GM23338 (cell line): ENCODE data around the gene NPHP4. TPM values are rescaled to one million over a fixed set of nuclear protein-coding genes. Genes with fewer than 3 reads are reported as not detected.
A peak's percentile ranks its signal among the peaks of the same experiment; 100 is the strongest.

ENCODE experiments used
- ATAC-seq: fragments of 200-7000 bp; cut with Tn5 transposase; 3 replicates; pipeline ENCODE4 v1.9.1; 2020
- DNase-seq: peaks from one replicate; pipeline ENCODE4 v3.0.0-alpha.2; 2015; ENCODE audit warnings: low spot score
- H2AFZ ChIP-seq: fragments of 200-600 bp; sonication (generic); 2 replicates; pipeline ENCODE4 v1.8.0; 2016; ENCODE audit warnings: antibody characterized with exemption, mild to moderate bottlenecking, moderate library complexity
- H3F3A ChIP-seq: fragments of 200-600 bp; sonication (generic); replicated peaks from 2 replicates; pipeline ENCODE4 v1.8.0; 2017; ENCODE audit warnings: antibody characterized with exemption, mixed run types, low read depth
- H3K27ac ChIP-seq: fragments of 200-600 bp; sonication (generic); 2 replicates; pipeline ENCODE4 v1.6.1; 2016; ENCODE audit warnings: low read depth
- H3K27me3 ChIP-seq: fragments of 200-600 bp; sonication (generic); 2 replicates; pipeline ENCODE4 v1.8.0; 2016; ENCODE audit warnings: mild to moderate bottlenecking, mixed run types, moderate library complexity; ENCODE audit not compliant: insufficient read depth
- H3K36me3 ChIP-seq: fragments of 200-600 bp; sonication (generic); 2 replicates; pipeline ENCODE4 v1.8.0; 2016; ENCODE audit warnings: mild to moderate bottlenecking; ENCODE audit not compliant: insufficient read depth
- H3K4me1 ChIP-seq: fragments of 200-600 bp; sonication (generic); 2 replicates; pipeline ENCODE4 v1.8.0; 2016; ENCODE audit warnings: mild to moderate bottlenecking, moderate library complexity; ENCODE audit not compliant: insufficient read depth
- H3K4me2 ChIP-seq: fragments of 200-600 bp; sonication (generic); 2 replicates; pipeline ENCODE4 v1.7.1; 2017; ENCODE audit warnings: mixed run types
- H3K4me3 ChIP-seq: fragments of 200-600 bp; sonication (generic); 2 replicates; pipeline ENCODE4 v1.6.1; 2016; ENCODE audit warnings: mixed run types
- H3K79me2 ChIP-seq: fragments of 200-600 bp; sonication (generic); replicated peaks from 2 replicates; pipeline ENCODE4 v1.8.0; 2017; ENCODE audit warnings: mild to moderate bottlenecking; ENCODE audit not compliant: insufficient read depth
- H3K9me2 ChIP-seq: fragments of 200-600 bp; sonication (generic); 2 replicates; pipeline ENCODE4 v1.8.0; 2017; ENCODE audit not compliant: insufficient read depth
- H4K20me1 ChIP-seq: fragments of 200-600 bp; sonication (generic); replicated peaks from 2 replicates; pipeline ENCODE4 v1.8.0; 2017; ENCODE audit warnings: mild to moderate bottlenecking; ENCODE audit not compliant: insufficient read depth
- H3K27ac Mint-ChIP-seq: 2 replicates; pipeline ENCODE4 v1.8.0; 2020; ENCODE audit warnings: inconsistent platforms, mild to moderate bottlenecking, moderate library complexity, mixed read lengths
- H3K27me3 Mint-ChIP-seq: 3 replicates; pipeline ENCODE4 v1.8.0; 2022; ENCODE audit warnings: low read depth, mild to moderate bottlenecking, moderate library complexity, mixed read lengths, inconsistent platforms; ENCODE audit not compliant: insufficient read depth, poor library complexity
- H3K36me3 Mint-ChIP-seq: 3 replicates; pipeline ENCODE4 v1.8.0; 2021; ENCODE audit warnings: low read depth, mild to moderate bottlenecking, inconsistent platforms, moderate library complexity, mixed read lengths
- H3K4me1 Mint-ChIP-seq: 3 replicates; pipeline ENCODE4 v1.8.0; 2020; ENCODE audit warnings: mild to moderate bottlenecking, inconsistent platforms, mixed read lengths
- H3K4me3 Mint-ChIP-seq: 3 replicates; pipeline ENCODE4 v1.8.0; 2021; ENCODE audit warnings: moderate library complexity, mild to moderate bottlenecking, inconsistent platforms, mixed read lengths
- H3K9me3 Mint-ChIP-seq: 3 replicates; pipeline ENCODE4 v1.8.0; 2020; ENCODE audit warnings: moderate library complexity, mild to moderate bottlenecking, inconsistent platforms, mixed read lengths
- EZH2 ChIP-seq: fragments of 200-600 bp; sonication (generic); IDR thresholded peaks from one replicate; pipeline ENCODE4 v1.8.0; 2017; ENCODE audit warnings: antibody characterized with exemption, mild to moderate bottlenecking, low read depth; ENCODE audit not compliant: unreplicated experiment
- EZH2phosphoT487 ChIP-seq: fragments of 200-600 bp; sonication (generic); IDR thresholded peaks from one replicate; pipeline ENCODE4 v1.8.1; 2018; ENCODE audit warnings: antibody characterized with exemption; ENCODE audit not compliant: unreplicated experiment
- NANOG ChIP-seq: IDR thresholded peaks from 2 replicates; pipeline ENCODE4 v1.6.1; 2016; ENCODE audit warnings: antibody characterized with exemption, borderline replicate concordance
- POLR2AphosphoS5 ChIP-seq: IDR thresholded peaks from 2 replicates; pipeline ENCODE4 v1.6.1; 2016; ENCODE audit warnings: antibody characterized with exemption, low read depth
- STAT1 ChIP-seq: IDR thresholded peaks from one replicate; pipeline ENCODE4 v1.6.1; 2016; ENCODE audit warnings: antibody characterized with exemption; ENCODE audit not compliant: unreplicated experiment
- ZNF331 ChIP-seq: fragments of 250-450 bp; sonication (Bioruptor Pico); IDR thresholded peaks from 2 replicates; pipeline ENCODE4 v1.5.0; 2020; ENCODE audit warnings: low read depth, mild to moderate bottlenecking, moderate library complexity
- polyA plus RNA-seq: library from polyadenylated mRNA; unstranded; fragments of >200 nt; fragmentation: Nextera tagmentation; extraction: Ambion mirVana; gene quantifications from 2 replicates; pipeline ENCODE4 v1.2.1, GENCODE V29; 2016
- total RNA-seq: library from RNA; depleted of rRNA; stranded (reverse); fragments of >200 nt; shearing (Covaris generic); gene quantifications from 2 replicates; pipeline ENCODE4 v1.2.3, GENCODE V29; 2014
- TF ChIP-seq, protein P1 (sequence below): fragments of 250-450 bp; sonication (Bioruptor Pico); IDR thresholded peaks from 2 replicates; pipeline ENCODE4 v1.5.0; 2020; ENCODE audit warnings: mild to moderate bottlenecking, moderate library complexity
- TF ChIP-seq, protein P2 (sequence below), 2 experiments: fragments of 200-600 bp in 1 of 2; sonication (generic) in 1 of 2; conservative IDR thresholded peaks; 2 replicates each; pipeline versions ENCODE4 v1.5.1 to v1.6.1; 2016 to 2017; ENCODE audit warnings: antibody characterized with exemption in 2 of 2, low read depth in 2 of 2, mild to moderate bottlenecking in 2 of 2, moderate library complexity in 1 of 2

Gene NPHP4
- total and polyA plus RNA-seq, 2 experiments from 2014 or later, result 2.5 to 12.4 TPM

DNA sequence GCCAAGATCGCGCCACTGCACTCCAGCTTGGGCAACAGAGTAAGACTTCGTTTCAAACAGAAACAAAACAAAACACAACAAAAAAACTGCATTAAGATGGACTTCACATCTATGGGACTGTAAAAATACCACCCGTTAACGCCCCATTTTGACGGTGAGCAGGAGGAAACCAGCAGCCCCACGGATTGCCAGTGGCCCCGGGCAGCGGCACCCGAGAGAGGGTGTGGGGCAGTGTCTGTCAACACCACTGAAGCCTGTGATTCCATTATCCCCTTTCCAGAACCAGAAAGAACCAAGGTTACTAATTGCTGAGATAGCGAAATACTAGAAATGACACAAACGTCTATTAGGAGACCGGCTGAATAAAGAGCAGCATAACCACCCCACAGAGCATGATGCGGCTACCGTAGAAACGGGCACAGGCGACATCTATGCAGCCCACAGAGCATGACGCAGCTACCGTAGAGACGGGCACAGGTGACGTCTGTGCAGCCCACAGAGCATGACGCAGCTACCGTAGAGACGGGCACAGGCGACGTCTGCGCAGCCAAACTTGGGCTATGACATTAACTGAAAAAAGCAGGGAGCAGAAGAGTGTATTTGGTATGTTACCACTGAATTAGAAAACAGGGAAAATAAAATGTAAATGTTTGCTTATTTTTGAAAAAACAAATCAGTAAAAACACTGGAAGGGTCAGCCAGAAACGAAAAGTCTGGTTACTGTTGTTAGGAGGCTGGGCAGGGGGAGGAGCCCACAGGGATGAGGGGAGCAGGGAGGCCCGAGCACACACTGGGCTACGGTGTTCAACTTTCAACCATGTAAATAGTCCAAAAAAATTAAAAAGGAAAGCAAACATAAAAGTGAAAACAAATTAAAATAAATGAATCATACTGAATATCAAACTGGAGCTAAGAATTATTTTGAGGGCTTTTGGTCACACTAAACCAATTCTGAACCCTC lies 96.5 kb downstream of the NPHP4 start:
- H3K36me3 ChIP-seq, result no peaks in the 10 kb centered on the region
- Mint-ChIP-seq H3K27me3 (peaks cover 5% of the 10 kb centered on the region), H3K4me1 (peaks cover 31% of the 10 kb centered on the region), H3K27ac (peak overlapping the region; percentile 86), H3K4me3 (peak overlapping the region; percentile 49), H3K9me3 (peaks cover 8% of the 10 kb centered on the region; the same call in 2 of the 3 replicates), H3K36me3 (peaks cover 27% of the 10 kb centered on the region)
- H3K27me3 ChIP-seq, result no peaks in the 10 kb centered on the region
- no peaks in the 10 kb centered on the region for H3F3A ChIP-seq
- peaks cover 21% of the 10 kb centered on the region for H3K4me1 ChIP-seq
- ATAC-seq (no peak), DNase-seq (no peak)
- no peak overlapping the region for H3K4me3 ChIP-seq
- no peak overlapping the region for H2AFZ ChIP-seq
- H3K9me2 ChIP-seq, result 0 out of 2 replicates have a peak, but pooled peaks cover 4% of the 10 kb centered on the region
- H3K4me2 ChIP-seq, result peak overlapping the region; percentile 16
- H3K27ac ChIP-seq, result no peak overlapping the region
- H4K20me1 ChIP-seq, result no peaks in the 10 kb centered on the region
- no peaks in the 10 kb centered on the region for H3K79me2 ChIP-seq
- TF ChIP-seq POLR2AphosphoS5 (no peak), EZH2phosphoT487 (no peak), EZH2 (no peak), STAT1 (no peak), NANOG (no peak), ZNF331 (CRISPR knock-in tag) (no peak)
- TF ChIP-seq, protein P1, sequence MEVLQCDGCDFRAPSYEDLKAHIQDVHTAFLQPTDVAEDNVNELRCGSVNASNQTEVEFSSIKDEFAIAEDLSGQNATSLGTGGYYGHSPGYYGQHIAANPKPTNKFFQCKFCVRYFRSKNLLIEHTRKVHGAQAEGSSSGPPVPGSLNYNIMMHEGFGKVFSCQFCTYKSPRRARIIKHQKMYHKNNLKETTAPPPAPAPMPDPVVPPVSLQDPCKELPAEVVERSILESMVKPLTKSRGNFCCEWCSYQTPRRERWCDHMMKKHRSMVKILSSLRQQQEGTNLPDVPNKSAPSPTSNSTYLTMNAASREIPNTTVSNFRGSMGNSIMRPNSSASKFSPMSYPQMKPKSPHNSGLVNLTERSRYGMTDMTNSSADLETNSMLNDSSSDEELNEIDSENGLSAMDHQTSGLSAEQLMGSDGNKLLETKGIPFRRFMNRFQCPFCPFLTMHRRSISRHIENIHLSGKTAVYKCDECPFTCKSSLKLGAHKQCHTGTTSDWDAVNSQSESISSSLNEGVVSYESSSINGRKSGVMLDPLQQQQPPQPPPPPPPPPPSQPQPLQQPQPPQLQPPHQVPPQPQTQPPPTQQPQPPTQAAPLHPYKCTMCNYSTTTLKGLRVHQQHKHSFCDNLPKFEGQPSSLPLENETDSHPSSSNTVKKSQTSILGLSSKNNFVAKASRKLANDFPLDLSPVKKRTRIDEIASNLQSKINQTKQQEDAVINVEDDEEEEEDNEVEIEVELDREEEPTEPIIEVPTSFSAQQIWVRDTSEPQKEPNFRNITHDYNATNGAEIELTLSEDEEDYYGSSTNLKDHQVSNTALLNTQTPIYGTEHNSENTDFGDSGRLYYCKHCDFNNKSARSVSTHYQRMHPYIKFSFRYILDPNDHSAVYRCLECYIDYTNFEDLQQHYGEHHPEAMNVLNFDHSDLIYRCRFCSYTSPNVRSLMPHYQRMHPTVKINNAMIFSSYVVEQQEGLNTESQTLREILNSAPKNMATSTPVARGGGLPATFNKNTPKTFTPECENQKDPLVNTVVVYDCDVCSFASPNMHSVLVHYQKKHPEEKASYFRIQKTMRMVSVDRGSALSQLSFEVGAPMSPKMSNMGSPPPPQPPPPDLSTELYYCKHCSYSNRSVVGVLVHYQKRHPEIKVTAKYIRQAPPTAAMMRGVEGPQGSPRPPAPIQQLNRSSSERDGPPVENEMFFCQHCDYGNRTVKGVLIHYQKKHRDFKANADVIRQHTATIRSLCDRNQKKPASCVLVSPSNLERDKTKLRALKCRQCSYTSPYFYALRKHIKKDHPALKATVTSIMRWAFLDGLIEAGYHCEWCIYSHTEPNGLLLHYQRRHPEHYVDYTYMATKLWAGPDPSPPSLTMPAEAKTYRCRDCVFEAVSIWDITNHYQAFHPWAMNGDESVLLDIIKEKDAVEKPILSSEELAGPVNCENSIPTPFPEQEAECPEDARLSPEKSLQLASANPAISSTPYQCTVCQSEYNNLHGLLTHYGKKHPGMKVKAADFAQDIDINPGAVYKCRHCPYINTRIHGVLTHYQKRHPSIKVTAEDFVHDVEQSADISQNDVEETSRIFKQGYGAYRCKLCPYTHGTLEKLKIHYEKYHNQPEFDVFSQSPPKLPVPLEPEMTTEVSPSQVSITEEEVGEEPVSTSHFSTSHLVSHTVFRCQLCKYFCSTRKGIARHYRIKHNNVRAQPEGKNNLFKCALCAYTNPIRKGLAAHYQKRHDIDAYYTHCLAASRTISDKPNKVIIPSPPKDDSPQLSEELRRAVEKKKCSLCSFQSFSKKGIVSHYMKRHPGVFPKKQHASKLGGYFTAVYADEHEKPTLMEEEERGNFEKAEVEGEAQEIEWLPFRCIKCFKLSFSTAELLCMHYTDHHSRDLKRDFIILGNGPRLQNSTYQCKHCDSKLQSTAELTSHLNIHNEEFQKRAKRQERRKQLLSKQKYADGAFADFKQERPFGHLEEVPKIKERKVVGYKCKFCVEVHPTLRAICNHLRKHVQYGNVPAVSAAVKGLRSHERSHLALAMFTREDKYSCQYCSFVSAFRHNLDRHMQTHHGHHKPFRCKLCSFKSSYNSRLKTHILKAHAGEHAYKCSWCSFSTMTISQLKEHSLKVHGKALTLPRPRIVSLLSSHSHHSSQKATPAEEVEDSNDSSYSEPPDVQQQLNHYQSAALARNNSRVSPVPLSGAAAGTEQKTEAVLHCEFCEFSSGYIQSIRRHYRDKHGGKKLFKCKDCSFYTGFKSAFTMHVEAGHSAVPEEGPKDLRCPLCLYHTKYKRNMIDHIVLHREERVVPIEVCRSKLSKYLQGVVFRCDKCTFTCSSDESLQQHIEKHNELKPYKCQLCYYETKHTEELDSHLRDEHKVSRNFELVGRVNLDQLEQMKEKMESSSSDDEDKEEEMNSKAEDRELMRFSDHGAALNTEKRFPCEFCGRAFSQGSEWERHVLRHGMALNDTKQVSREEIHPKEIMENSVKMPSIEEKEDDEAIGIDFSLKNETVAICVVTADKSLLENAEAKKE, result no peak
- TF ChIP-seq, protein P2, sequence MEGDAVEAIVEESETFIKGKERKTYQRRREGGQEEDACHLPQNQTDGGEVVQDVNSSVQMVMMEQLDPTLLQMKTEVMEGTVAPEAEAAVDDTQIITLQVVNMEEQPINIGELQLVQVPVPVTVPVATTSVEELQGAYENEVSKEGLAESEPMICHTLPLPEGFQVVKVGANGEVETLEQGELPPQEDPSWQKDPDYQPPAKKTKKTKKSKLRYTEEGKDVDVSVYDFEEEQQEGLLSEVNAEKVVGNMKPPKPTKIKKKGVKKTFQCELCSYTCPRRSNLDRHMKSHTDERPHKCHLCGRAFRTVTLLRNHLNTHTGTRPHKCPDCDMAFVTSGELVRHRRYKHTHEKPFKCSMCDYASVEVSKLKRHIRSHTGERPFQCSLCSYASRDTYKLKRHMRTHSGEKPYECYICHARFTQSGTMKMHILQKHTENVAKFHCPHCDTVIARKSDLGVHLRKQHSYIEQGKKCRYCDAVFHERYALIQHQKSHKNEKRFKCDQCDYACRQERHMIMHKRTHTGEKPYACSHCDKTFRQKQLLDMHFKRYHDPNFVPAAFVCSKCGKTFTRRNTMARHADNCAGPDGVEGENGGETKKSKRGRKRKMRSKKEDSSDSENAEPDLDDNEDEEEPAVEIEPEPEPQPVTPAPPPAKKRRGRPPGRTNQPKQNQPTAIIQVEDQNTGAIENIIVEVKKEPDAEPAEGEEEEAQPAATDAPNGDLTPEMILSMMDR (conservative IDR thresholded peaks at IDR 0.05; ENCODE audit: low read depth in 2 of 2), result no peak
